ENCODE measurements around the gene CCDC28B.

Gene CCDC28B

DNA sequence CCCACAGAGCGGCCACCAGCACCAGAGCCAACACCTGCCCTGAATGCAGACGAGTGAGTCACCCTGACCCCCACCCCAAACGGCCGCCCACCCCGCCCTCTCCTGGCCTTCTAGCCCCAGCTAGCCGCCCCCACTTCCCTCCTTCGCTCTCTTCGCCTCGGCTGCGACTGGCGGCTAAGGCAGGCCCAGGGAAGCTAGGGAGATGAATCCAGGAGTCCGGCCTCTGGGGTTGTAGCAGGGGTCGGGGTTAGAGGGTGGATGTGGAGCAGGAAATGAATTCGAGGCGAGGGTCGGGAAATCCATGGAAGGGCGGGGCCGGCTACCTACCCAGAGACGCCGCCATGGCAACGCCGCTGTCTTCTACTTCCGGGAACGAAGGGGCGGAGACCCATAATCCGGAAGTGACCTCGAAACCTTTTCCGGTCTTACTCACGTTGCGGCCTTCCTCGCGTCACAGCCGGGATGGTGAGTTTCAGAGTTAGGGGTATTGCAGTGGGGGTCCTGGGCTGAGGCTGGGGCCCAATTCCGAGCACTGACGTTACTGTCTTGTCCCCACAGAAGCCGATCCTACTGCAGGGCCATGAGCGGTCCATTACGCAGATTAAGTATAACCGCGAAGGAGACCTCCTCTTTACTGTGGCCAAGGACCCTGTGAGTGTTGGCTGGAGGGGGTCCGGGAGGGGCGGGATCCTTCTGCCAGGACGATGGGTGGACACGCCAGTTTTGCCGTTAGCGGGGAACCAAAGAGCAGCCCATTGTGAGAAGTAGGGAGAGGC is 21.8 kb downstream of the CCDC28B start, which contains the start of the genes EIF3I and TMEM234:
Gene EIF3I (plus strand): TSS at position 428 of the 776 bp plus-strand sequence. CDS start 35 bp downstream, at position 463.
Gene TMEM234 (minus strand): TSS at position 374 of the 776 bp plus-strand sequence. CDS start 31 bp downstream, at position 343.
- DNase-seq (ENCODE audit: low read depth in 2 of 3, low spot score in 1 of 3) = peak; percentile 82 to 91 (median 87)

DNA sequence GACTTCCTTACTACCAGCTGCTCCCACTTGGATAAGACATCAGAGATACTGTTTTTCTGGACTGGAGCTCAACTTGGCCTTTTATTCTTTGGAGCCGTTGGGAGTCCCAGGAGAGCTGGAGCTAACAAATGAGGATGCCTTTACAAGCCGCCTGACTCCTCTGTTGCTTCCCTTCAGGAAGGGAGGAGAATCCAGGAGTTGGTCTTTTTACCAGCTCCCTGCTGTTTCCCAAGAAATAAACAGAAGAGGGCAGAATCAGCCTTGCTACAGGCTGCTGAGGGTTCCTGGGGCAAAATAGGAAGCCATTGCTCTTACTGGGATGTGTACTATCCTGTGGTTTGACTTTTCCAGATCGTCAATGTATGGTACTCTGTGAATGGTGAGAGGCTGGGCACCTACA is 23.3 kb downstream of the CCDC28B start:
- DNase-seq (ENCODE audit: low read depth in 2 of 3, low spot score in 1 of 3) = no peak

DNA sequence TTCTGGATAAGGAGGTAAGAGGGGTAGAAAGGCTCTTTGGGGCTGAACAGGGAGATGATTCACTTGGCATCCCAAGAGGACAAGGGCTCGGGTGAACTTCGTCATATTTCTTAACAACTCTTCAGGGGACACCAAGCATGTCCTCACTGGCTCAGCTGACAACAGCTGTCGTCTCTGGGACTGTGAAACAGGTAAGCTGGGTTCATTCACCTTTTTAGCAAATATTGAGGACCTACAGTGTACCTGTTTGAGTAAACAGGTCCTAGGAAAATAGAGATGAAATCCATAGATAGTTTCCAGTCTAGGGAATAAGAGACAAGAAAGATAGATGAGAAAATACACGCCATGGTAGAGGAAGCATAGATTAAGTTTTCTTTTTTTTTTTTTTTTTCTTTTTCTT is 23.9 kb downstream of the CCDC28B start:
- no peak for DNase-seq (ENCODE audit: low read depth in 2 of 3, low spot score in 1 of 3)

DNA sequence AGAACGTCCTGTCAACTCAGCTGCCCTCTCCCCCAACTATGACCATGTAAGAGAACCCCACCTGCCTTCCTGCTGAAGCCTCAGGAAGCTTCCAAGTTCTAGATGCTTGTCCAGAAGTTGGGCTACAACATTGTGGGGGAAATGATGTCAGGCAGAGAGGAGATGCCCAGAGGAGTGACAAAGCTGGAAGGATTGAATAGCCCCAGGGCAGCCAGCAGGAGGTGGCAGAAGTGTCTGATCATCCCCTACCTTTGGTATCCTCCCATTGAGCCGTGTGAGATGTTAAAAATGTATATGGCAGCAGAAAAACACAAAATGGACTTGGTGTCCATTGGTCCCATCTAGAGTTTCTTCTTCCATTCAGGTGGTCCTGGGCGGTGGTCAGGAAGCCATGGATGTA is 28.4 kb downstream of the CCDC28B start:
- no peak for DNase-seq (ENCODE audit: low read depth in 2 of 3, low spot score in 1 of 3)

DNA sequence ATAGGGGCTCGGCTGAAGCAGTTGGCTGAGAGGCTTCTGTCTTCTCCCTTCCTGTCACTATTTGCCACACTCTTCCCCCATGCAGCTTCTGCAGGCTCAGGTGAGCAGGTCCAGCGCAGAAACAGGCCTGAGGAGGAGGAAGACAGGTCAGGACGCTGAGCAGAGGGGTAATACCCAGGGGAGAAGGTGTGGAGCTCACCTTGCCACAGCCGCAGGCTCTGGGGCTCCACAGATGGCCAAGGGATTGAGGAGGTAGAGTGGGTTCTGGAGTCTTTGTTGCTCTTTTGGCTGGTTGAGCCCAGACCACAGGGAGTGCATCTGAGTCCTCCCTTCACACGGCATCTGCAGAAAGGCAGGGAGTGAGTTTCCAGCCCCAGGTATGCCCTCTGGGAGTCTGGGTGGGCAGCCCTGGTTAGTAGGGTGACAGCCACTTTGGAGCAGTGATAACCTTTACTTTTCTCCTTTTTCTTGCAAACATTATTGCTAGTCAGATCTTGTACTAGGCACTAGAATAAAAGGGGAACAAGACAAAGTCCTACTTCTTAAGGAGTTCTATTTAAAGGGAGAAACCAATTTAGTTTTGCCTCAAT is 31.5 kb downstream of the CCDC28B start:
- no peak for DNase-seq (ENCODE audit: low read depth in 2 of 3, low spot score in 1 of 3)

DNA sequence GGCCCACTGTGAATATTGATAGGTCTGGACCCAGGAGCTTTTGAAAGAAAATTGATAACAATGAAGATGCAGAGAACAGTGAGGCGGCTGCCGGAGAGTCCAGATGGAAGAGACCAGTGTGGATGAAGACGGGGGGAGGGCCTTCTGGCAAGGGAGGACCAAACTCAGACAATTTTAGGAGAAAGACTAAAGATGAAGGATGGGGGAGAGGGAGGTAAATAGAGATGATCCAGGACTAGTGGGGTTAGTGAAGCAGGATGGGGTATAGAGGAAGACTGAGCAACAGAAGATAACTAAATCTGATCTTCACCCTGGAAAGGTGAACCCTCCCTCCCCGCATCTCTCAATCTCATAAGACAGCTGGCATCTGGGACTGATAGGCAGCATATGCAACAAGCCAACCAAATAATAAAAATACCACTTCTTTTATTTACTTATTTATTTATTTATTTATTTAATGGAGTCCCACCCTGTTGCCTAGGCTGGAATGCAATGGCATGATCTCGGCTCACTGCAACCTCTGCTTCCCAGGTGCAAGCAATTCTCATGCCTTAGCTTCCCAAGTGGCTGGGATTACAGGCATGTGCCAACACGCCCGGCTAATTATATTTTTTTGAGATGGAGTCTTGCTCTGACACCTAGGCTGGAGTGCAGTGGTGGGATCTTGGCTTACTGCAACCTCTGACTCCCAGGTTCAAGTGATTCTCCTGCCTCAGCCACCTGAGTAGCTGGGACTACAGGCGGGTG is 32.3 kb downstream of the CCDC28B start:
- DNase-seq (ENCODE audit: low read depth in 2 of 3, low spot score in 1 of 3) = no peak

DNA sequence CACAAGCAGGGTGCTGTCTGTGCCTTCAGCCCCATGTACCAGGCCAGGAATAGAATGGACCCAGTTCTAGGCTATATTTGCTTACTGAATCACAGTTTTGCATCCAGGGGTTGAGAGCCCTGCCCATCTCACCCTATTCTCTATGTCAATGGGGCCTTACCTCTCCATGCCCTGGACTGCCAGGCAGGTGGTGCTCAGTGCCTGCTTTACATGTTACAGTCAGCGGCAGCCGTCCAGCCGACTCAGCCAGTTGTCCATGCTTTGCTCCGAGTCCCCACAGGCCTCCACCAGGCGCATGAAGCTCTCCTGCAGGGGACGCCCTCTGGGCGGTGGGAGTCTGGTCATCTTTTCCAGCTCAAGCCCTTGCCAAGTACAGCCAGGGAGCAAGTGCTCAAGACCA is 34.4 kb downstream of the CCDC28B start:
- no peak for DNase-seq (ENCODE audit: low read depth in 2 of 3, low spot score in 1 of 3)

DNA sequence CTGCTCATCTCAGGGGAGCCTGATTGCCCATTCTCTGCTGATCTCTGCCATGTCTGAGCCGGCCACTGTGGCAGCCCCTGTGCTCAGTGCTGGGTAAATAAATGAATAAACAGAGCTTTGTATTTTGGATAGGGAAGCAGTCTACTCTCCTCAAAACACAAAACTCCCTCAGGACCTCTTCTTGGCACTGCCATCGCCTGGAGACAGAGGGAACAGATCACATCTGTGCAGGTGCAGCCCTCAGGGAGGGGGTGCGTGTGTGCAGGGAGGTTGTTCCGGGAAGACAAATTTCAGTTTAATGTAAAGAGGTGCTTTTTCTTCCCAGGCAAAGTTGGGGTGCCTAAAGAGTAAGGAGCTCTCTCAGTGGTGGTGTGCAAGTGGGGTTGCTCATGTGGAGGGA is 38.9 kb downstream of the CCDC28B start:
- DNase-seq (ENCODE audit: low read depth in 2 of 3, low spot score in 1 of 3) = no peak

DNA sequence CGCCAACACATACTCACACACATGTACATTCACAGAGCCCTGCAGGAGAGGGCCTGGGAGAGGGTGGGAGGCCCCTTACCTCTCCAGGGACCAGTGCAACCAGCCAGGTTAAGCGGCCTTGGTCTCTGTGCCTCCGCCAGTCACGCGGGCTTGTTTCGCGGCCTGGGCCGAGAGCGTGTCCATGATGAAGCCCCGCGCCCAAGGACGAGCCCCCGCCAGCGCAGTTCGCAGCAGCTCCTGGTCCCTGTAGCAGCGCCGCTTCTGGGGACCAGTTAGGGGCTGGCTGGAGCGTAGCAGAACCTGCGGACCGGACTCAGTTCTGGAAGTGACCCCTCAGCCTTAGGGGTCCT is 39.4 kb downstream of the CCDC28B start:
- no peak for DNase-seq (ENCODE audit: low read depth in 2 of 3, low spot score in 1 of 3)

DNA sequence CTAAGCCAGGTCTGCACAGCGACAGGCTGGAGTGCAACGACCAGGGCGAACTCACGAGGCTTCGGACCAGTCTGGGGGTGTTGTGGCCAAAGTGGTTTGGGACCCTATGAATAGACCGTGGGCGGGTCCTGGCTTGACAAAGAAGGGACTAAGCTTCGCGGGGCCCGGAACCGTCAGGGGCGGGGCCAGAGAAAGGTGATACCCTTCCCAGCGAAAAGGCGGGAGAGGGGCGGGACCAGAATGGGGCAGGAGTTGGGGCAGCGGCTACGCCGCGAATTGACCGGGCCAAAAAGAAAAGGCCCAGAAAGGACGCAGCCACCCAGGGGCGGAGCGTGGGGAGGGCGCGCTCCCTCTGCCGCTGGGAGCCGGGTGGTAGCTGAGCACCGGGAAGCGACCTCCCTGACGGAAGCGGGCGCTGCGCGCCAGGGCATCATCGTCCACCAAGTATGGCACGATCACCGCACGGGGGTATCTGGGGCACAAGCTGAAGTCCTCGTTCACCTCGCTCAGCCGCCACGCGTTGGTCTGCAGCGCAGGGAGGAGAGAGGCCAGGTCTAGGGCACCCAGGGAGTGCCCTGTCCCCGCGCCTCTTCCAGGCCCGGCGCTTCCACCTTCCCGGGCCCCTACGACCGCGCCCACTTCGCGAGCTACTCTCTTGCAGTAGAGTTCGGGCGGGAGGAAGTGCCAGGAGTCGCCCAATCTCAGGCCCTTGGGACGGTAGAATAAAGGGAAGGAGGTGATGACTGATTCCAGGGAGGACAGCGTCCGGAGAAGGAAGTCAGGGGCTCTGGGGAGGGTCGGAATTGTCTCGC is 40.0 kb downstream of the CCDC28B start:
- DNase-seq (ENCODE audit: low read depth in 2 of 3, low spot score in 1 of 3) = no peak

DNA sequence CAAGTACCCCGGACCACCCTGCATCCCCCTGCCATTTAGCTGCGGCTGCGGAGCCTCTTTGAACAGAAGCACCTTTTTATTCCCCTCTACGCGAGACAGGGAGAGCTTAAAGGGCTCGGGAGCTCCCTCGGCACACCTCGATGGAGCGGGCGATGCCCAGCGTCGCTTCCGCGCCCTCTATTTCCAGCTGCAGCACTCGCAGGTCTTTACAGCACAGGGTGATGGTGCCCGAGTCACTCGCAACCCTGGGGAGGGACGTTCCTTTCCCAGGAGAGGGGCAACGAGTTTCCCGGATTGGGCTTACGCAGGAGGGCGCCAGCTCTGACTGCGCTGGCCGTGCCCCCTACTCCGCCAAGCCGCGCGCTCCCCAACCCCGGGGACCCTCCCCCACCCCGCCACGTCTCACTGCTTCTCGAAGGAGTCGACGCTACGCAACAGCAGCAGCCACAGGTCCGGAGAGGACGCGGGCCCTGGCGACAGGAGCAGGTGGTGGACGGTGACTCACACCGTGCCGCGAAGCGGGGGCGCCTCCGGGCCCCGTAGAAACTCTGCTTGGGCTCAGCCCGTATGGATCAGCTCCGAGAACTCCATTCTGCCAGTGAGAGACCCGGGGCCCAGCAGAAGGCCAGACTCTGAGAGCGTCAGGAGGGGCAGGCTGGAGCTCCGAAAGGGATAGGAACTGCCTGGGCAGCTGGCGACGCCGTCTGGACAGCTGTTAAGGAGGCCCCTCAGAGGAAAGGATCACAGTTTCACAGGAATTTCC is 40.8 kb downstream of the CCDC28B start:
- no peak for DNase-seq (ENCODE audit: low read depth in 2 of 3, low spot score in 1 of 3)

DNA sequence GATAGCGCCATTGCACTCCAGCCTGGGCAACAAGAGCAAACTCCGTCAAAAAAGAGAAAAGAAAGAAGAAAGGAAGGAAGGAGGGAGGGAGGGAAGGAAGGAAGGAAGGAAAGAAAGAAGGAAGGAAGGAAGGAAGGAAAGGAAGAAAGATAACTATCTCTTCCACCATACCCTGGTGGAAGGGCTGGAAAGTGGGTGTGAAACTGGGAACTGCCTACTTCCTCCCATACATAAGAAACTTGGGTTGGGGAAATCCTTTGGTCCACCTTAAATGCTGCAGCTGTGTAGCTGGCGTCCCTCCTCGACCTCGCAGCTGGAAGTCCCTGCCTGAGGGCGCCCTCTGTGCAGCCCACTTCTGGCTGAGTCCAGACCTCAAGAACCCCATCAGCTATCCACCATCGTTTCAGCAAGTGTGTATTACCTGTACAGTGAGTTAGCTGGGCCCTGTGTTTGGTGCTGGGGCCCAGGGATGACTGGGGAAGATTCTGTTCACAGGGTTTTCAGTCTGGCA is 42.0 kb downstream of the CCDC28B start:
- no peak for DNase-seq (ENCODE audit: low read depth in 2 of 3, low spot score in 1 of 3)

DNA sequence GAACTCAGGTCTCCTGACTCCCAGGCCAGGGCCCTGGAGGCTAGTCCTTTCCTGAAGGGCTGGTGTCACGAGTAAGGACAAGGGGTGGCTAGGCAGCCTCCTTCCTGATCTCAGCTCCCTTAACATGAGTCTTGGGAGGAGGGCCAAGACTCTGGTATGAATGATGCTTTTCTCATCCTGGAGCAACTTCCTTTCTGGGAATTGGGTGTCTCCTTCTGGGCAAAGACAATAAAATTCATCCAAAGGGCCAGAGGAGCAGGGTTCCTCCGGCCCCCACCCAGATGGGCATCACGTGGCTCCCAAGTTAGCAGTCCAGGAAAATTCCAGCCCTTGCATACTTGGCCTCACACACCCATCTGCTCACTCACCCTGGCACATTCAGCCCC is 46.5 kb downstream of the CCDC28B start, which contains the start of gene FAM167B:
Gene FAM167B (plus strand): TSS at position 335 of the 386 bp plus-strand sequence. CDS start 200 bp downstream, outside the sequence.
- no peak for DNase-seq (ENCODE audit: low read depth in 2 of 3, low spot score in 1 of 3)

DNA sequence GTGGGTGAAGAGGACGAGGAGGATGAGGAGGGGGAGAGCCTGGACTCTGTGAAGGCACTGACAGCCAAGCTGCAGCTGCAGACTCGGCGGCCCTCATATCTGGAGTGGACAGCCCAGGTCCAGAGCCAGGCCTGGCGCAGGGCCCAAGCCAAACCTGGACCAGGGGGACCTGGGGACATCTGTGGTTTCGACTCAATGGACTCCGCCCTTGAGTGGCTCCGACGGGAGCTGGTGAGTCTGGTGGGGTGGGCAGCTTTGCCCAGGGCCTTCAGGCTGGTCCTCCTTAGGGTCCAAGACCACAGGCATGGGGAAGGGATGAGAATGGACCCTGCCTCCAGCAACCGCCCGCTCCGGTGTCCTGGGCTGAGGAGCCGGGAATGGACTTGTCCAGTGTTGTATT is 47.1 kb downstream of the CCDC28B start:
- no peak for DNase-seq (ENCODE audit: low read depth in 2 of 3, low spot score in 1 of 3)

DNA sequence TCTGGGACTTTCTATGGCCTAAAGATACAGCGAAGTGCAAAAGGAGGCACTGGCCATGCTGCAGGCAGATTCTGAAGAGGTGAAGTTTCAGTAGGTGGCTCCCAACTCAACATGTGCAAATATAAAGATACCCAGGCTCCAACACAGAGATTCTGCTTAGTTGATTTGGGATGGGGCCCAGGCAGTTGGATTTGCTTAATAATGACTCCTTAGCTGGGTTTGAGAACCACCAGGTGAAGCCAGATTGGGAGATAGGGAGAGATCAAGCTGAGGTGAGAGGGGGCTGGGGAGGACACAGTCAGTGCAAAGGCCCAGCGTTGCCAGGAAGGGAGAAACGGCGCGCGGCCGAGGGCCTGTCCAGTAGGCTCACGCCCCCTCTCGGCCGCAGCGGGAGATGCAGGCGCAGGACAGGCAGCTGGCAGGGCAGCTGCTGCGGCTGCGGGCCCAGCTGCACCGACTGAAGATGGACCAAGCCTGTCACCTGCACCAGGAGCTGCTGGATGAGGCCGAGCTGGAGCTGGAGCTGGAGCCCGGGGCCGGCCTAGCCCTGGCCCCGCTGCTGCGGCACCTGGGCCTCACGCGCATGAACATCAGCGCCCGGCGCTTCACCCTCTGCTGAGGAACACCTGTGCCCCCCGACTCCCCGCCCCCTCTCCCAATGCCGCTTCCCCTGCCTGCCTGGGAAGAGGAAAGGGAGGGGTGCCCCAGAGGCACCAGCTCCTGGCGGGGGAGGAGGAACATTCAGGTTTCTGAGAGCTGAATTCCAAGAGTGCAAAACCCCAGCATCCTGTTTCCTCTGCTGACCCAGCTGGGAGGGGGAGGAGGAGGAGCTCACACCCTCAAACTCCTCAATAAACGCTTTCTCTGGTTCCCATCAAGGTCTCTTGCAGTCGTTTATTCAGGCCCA is 47.8 kb downstream of the CCDC28B start:
- DNase-seq (ENCODE audit: low read depth in 2 of 3, low spot score in 1 of 3) = peak; percentile 72 to 81 (median 80)

DNA sequence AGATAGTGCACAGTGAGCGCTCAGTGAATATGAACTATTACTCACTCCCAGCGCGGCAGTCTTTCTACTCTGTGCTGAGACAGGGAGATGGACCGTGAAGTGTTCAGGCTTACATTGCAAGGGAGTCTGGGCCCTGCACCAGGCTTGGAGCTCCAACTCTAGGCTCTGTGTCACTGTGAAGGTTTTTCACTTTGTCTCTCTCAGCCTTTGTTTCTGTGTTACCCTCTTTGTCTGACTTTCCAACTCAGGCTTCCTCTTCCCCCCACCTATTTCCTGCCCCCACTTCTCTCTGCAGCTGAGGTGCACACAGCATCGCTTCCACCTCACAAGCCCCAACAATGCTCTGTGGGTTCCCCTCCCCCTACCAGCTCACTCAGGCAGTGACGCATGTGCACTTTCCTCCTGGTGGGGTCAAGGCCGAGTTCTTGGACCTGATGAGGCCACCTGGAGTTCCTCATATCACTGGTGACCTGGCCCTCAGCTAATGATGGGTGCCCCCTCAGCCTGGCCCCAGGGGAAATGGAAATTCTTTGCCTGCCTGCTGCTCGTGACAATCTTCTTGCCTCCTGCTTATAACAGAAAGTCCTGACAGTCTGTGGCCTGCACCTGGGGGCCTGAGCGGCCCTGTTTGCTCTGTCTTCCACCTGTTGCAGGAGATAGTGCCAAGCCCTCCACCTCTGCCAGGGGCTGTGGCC is 49.6 kb downstream of the CCDC28B start:
- DNase-seq (ENCODE audit: low read depth in 2 of 3, low spot score in 1 of 3) = peak; percentile 59 to 70 (median 60)

DNA sequence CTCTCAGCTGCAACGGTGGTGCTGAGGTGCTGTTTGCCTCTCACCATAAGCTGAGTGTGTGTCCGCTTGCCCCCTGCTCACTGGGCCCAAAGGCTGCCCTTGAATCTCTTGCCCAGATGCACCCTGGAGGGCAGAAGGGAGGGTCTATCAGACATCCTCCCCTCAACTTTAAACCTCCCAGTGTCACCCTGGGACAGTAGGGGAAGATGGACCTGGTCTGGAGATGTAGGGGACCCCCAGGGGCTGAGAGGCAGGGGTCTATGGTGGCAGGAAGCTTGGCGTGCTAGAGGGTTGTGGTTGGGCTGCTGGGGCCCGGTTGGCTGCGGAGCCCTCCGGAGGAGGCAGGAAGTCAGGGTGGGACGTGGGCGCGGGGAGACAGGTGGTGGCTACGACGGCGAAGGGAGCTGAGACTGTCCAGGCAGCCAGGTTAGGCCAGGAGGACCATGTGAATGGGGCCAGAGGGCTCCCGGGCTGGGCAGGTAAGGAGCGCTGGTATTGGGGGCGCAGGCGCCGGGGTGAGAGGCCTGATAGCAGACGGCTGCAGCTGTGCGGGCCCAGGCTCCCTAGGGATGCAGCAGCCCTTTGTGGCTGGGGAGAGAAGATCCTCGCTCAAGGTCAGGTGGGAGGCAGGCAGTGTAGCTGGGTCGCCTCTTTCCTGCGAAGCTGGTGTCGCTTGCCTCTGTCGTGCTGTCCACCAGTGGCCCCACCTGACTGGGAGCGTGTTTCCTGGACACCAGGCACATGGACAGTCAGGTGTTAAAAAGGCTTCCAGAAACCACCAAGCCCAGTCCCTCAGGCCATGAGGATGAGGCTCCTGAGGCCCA is 50.7 kb downstream of the CCDC28B start, which contains the start of gene LCK:
Gene LCK (plus strand): TSS at position 373 of the 824 bp plus-strand sequence. CDS start 23,065 bp downstream, outside the sequence.
- DNase-seq (ENCODE audit: low read depth in 2 of 3, low spot score in 1 of 3) = peak; percentile 66 to 72 (median 68)
